Measurements from ENCODE around the gene SENP6.
"Not testable (repeated sequence)": the region's sequence is repeated elsewhere in the genome, so short reads cannot be mapped to it uniquely, and the experiment has no call there.

Gene SENP6

GRCh38 chr6:75666592-75666991, 64.9 kb downstream of the SENP6 start:
- DNase-seq (ENCODE audit: low read depth), result no peak

DNA sequence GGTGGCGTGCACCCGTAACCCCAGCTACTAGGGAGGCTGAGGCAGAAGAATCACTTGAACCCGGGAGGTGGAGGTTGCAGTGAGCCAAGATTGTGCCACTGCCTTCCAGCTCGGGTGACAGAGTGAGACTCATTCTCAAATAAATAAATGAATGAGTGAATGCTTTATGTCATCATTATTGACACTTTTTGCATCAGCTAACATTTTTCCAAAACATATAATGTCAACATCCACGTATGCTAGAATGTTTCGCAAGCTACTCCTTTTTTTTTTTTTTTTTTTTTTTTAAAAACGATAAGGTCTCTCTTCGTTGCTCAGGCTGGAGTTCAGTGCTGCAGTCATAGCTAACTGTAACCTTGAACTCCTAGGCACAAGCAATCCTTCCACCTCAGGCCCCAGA, 72.2 kb downstream of the SENP6 start:
- DNase-seq (ENCODE audit: low read depth), result no peak

GRCh38 chr6:75676377-75676776, 74.7 kb downstream of the SENP6 start:
- no peak for DNase-seq (ENCODE audit: low read depth)

DNA sequence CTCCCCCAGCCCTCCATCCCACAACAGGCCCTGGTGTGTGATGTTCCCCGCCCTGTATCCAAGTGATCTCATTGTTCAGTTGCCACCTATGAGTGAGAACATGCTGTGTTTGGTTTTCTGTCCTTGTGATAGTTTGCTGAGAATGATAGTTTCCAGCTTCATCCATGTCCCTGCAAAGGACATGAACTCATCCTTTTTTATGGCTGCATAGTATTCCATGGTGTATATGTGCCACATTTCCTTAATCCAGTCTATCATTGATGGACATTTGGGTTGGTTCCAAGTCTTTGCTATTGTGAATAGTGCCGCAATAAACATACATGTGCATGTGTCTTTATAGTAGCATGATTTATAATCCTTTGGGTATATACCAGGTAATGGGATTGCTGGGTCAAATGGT, 80.9 kb downstream of the SENP6 start:
- DNase-seq (ENCODE audit: low read depth), result not testable (repeated sequence)

GRCh38 chr6:75683005-75683404, 81.3 kb downstream of the SENP6 start:
- DNase-seq (ENCODE audit: low read depth), result not testable (repeated sequence)

GRCh38 chr6:75687535-75687934, 85.9 kb downstream of the SENP6 start:
- not testable (repeated sequence) for DNase-seq (ENCODE audit: low read depth)

GRCh38 chr6:75687937-75688336, 86.3 kb downstream of the SENP6 start:
- not testable (repeated sequence) for DNase-seq (ENCODE audit: low read depth)

DNA sequence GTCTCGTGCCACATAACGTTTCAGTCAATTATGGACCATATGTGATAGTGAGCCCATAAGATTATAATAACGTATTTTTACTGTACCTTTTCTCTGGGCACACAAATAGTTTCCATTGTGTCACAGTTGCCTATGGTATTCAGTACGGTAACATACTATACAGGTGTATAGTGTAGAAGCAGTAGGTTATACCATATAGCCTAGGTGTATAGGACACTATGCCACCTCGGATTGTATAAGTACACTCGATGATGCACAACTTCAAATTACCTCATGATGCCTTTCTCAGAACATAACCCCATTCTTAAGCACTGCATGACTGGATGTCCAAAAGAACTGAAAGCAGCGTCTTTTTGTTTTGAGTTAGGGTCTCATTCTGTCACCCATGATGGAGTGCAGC, 87.9 kb downstream of the SENP6 start:
- DNase-seq (ENCODE audit: low read depth), result no peak

DNA sequence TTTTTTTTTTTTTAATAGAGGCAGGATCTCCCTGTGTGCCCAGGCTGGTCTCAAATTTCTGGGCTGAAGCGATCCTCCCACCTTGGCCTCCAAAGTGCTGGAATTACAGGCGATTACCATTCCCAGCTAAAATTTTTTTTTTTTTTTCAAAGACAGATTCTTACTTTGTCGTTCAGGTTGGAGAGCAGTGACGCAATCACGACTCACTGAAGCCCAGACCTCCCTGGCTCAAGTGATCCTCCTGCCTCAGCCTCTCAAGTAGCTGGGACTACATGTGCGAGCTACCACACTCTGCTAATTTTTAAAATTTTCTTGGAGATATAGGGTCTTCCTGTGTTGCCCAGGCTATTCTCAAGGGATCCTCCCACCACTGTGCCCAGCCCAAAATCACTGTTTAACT, 89.3 kb downstream of the SENP6 start:
- no peak for DNase-seq (ENCODE audit: low read depth)

GRCh38 chr6:75693534-75693933, 91.9 kb downstream of the SENP6 start:
- no peak for DNase-seq (ENCODE audit: low read depth)

DNA sequence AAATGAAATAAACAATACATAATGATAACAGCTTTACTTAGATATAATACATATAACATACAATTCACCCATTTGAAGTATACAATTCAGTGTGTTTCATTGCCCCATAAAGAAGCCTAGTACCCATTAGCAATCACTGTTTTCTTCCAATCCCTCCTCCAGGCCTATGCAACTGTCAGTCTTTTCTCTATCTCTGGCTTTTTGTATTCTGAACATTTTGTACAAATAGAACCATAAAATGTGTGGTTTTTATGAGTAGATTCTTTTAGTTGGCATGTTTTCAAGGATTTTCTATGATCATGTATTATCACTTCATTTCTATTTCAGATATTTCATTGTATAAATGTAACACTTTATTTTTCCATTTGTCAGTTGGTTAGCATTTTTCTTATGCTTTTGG, 92.7 kb downstream of the SENP6 start:
- DNase-seq (ENCODE audit: low read depth), result no peak

DNA sequence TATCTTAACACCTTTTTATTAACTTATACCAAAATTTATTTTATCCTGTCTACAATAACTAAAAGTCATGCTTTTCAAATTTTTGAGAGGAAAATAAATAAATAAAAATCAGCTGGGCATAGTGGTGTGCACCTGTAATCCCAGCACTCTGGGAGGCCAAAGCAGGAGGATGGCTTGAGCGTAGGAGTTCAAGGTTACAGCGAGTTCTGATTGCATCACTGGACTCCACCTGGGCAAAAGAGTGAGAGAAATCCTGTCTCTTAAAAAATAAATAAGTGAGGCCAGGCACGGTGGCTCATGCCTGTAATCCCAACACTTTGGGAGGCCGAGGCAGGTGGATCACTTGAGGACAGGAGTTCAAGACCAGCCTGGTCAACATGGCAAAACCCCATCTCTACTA, 106.7 kb downstream of the SENP6 start:
- DNase-seq (ENCODE audit: low read depth), result not testable (repeated sequence)

- DNase-seq (ENCODE audit: low read depth), result no peak
Observed at GRCh38 chr6:75711173-75711572, 109.5 kb downstream of the SENP6 start.

DNA sequence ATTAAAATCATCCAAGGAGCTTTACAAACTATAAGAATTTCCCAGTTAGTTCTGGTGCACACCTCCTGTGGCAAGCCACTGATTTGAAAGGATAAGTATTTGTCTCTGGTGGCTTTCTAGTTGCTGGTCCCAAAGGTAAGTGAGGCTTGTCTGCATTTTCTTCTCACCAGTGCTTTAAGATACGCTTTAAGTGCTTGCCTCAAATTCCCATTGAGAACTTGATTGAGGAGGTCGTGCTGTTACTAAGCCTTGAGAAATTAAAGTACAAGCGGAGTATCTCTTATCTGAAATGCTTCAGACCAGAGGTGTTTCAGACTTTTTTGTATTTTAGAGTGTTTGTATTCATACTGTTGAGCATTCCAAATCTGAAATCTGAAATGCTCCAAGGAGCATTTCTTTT, 117.5 kb downstream of the SENP6 start:
- no peak for DNase-seq (ENCODE audit: low read depth)

DNA sequence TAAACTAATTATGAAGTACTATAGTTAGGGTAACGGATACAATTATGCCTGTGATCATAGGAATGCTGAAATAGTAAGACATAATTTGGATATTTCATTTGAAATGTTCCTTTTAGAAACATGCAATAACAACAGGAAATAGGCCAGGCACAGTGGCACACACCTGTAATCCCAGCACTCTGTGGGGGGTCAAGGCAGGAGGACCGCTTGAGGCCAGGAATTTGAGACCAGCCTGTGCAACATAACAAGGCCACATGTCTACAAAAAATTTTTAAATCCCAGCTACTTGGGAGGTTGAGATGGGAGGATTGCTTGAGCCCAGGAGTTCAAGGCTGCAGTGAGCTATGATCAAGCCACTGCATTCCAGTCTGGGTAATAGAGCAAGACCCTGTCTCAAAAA, 121.7 kb downstream of the SENP6 start:
- no peak for DNase-seq (ENCODE audit: low read depth)

- DNase-seq (ENCODE audit: low read depth), result no peak
Observed at GRCh38 chr6:75727206-75727605, 125.5 kb downstream of the SENP6 start.

DNA sequence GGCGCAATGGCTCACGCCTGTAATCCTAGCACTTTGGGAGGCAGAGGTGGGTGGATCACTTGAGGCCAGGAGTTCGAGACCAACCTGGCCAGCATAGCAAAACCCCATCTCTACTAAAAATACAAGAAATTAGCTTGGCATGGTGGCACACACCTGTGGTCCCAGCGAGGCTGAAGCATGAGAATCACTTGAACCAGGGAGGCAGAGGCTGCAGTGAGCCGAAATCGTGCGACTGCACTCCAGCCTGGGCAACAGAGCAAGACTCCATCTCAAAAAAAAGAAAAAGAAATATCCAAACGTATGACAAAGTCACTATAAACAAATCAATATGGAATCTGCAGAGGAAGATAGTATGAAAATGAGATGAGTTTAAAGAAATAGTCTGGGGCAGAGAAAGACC, 129.3 kb downstream of the SENP6 start:
- DNase-seq (ENCODE audit: low read depth), result not testable (repeated sequence)

GRCh38 chr6:75735491-75736186, 134.0 kb downstream of the SENP6 start:
- DNase-seq (ENCODE audit: low read depth), result no peak

DNA sequence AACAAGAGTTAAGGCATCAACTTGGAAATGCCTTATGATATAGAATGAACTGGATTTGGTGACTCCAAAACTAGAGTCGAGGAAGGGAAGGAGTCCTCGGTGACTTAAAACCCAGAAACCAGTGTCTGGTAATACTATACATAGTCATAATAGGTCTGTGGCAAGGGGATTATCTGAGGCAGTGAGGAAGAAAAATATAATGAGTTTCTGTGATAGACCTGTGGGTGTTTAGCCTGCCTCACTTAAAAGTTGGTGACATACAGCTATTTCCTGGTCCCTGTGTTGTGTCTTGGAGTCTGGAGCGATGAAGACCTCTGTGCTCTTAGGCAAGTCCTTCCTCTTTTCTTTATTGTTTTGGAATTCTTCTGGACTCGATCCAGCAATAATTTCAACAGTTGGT, 142.3 kb downstream of the SENP6 start:
- DNase-seq (ENCODE audit: low read depth), result no peak

GRCh38 chr6:75745404-75745803, 143.7 kb downstream of the SENP6 start:
- DNase-seq (ENCODE audit: low read depth), result no peak

DNA sequence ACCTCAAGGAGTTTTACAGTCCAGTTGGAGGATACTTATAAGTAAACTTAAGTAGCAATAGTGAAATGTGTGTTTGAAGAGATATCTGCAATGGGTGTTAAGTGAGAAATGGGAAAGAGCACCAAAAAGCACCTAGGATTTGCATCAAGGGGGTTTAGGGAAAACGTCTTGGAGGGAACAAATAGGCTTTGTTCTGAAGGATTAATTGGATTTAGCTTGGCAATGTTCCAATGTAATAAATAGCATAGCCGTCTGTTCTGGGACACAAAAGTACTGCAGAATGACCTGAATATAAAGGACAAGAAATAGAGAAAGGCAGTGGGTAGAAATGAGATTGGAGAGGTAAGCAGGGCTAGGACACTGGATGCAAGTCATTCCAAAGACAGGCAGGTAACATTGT, 144.5 kb downstream of the SENP6 start:
- DNase-seq (ENCODE audit: low read depth), result no peak

GRCh38 chr6:75747152-75747992, 145.7 kb downstream of the SENP6 start:
- DNase-seq (ENCODE audit: low read depth), result no peak

DNA sequence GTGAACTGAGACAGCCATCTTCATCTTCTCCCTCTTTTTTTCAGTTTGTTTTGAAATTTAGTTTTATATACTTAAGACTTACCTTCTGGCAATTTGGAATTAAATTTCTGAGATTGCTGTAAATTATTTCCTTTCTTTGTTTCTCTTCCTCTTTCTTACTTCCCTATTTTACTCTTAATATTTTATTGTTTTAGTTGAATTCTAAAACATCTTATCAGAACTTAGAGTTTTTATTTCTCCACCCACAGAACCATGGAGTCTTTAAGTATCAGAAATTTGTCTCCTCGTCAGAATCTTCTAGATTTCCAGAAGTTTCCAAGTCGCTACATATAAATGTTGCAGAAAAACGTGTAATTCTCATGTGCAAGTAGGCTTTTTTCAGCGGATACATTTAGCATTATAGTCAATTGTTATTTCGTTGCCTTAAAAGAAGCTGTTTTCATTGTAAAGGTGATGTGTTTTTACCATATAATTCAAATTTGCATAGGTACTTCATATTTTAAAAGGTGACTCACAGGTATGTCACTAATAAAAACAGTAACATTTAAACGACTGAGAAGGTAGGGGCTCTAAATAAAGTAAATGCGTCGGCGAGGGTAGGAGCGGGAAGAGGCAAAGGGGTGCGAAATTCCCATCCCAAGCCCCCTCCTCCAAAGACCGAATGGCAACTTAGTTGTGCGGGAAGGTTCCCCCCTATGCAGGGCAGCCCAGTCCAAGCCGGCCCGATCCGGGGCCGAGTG, 146.5 kb downstream of the SENP6 start:
- DNase-seq (ENCODE audit: low read depth), result no peak
